ENCODE results near the gene STYXL1.
"Not testable (repeated sequence)": the region's sequence is repeated elsewhere in the genome, so short reads cannot be mapped to it uniquely, and the experiment has no call there.

The STYXL1 gene

GRCh38 chr7:76066716-76067503 is 19.1 kb upstream of the STYXL1 start:
- DNase-seq (ENCODE audit: low read depth in 2 of 2, low spot score in 1 of 2), result no peak

DNA sequence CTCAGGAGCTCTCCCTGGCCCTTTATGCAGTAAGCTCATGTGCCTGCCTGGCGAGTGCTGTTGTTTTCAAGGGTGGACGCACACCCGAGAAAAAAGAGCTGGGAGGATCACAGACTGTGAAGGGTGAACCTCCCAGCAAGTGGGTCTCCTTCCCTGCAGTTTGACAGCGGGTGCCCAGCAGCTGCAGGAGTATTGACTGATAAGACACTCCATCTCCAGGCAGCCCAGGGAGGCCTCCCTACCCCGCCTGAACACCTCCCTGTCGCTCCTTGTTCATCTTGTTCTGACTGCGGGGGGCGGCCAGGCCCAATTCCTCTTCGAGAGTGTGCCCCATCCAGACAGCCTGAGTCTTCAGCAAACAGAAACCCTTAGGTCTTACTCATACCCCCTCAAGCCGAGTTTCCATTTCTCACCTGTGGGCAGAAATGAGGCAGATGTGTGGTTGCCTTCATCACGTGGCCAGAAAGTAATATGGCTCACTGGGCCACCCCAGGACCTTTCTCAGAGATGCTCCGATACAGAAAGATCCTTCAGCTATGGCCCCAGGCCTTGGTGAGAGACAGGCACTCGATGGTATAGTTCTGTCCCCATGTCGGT is 17.3 kb upstream of the STYXL1 start:
- no peak for DNase-seq (ENCODE audit: low read depth in 2 of 2, low spot score in 1 of 2)

DNA sequence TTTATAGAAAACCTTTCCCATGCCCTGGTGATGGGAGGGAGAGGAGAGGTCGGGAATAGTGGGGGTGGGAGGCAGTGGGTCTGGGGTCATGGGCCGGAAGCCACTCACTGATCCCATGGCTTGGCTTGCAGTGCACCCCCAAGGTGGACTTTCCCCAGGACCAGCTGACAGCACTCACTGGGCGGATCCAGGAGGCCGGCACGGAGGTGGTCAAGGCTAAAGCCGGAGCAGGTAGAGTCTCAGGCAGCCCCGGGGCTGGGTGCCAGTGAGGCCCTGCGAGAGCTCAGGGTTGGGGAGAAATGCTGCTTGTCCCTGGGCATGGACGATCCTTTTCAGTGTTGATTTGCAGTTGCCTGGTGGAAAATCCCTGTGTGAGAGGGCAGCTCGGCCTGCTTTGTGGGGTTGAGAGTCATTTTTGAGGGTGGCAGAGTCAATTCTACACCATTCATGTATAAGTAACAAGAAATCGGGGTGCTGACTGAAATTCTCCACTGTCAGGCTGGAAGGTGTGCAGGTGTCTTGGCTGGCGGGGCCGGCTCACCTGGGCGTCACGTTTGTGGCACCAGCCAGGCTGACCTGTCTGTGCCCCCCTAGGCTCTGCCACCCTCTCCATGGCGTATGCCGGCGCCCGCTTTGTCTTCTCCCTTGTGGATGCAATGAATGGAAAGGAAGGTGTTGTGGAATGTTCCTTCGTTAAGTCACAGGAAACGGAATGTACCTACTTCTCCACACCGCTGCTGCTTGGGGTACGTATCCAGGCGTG is 16.6 kb upstream of the STYXL1 start:
- no peak for DNase-seq (ENCODE audit: low read depth in 2 of 2, low spot score in 1 of 2)

- DNase-seq (ENCODE audit: low read depth in 2 of 2, low spot score in 1 of 2), result no peak
Measured at GRCh38 chr7:76063525-76063924, 15.7 kb upstream of the STYXL1 start.

DNA sequence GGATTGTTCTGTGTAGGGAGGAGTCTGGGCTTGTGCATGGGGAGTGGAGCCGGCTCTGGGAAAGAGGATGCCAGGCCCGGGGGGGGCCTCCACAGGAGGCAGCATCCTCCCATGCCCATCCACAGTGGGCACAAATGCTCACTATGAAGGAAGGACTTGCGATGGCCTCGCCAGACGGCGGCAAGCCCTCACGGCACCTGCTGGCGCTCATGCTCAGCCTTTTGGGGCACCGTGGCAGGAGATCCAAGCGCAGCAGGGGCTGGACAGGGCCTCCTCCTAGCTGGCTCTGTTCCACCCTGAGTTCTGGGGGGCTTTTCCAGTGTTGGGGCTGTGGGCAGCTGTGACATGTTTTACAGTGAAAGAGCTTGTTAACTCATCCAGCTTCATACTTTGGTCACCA is 15.3 kb upstream of the STYXL1 start:
- no peak for DNase-seq (ENCODE audit: low read depth in 2 of 2, low spot score in 1 of 2)

GRCh38 chr7:76062254-76062653 is 14.5 kb upstream of the STYXL1 start:
- no peak for DNase-seq (ENCODE audit: low read depth in 2 of 2, low spot score in 1 of 2)

DNA sequence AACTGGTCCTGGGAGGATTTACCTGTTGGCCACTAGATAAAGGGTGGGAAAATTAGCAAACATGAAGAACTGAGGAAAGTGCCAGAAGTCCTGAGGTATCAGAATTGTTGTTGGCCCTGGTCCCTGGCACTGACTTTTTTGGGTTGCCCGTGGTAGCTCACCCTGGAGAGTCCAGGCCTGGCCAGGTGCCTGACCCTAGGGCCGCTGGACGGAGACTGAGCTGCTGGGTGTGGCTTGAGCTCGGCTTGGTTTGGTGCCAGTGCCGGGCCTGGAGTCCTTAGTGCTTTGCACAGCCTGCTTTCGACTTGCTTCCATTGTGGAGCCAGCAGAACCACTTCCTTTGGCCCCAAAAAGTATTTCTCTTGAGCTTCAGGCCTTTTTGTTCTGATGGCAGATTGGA is 13.0 kb upstream of the STYXL1 start:
- no peak for DNase-seq (ENCODE audit: low read depth in 2 of 2, low spot score in 1 of 2)

GRCh38 chr7:76058745-76059144 is 10.9 kb upstream of the STYXL1 start:
- not testable (repeated sequence) for DNase-seq (ENCODE audit: low read depth in 2 of 2, low spot score in 1 of 2)

DNA sequence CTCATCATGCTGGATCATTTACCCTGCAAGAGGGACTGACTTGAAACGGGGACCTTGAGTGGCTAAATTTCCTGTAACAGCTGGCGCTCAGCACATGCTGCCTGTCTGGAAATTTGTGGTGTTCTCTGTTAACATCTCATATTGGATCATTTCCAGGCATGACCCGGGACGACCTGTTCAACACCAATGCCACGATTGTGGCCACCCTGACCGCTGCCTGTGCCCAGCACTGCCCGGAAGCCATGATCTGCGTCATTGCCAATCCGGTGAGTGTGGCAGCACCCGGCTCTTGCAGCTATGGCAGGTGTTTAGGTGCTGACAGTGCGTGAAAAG is 10.0 kb upstream of the STYXL1 start:
- no peak for DNase-seq (ENCODE audit: low read depth in 2 of 2, low spot score in 1 of 2)

- no peak for DNase-seq (ENCODE audit: low read depth in 2 of 2, low spot score in 1 of 2)
Measured at GRCh38 chr7:76057103-76057812, 9.5 kb upstream of the STYXL1 start.

DNA sequence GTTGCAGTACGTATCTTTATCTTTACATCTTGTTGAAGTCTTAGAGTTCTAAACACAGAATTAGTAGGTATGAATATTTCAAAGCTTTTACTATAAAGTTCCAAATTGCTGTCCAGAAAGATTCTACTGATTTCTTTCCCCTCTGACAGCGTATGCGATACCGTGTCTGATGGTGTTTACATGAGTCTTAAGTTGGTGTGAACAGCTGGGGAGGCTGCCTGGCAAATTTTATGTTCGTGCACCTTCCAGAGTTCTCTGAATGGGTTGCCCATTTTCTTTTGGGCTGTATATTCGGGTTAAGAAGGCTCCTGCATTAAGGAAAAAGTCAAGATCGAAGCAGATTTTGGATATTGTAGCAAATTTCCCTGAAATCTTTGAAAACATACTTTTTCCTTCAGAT is 8.4 kb upstream of the STYXL1 start:
- no peak for DNase-seq (ENCODE audit: low read depth in 2 of 2, low spot score in 1 of 2)

DNA sequence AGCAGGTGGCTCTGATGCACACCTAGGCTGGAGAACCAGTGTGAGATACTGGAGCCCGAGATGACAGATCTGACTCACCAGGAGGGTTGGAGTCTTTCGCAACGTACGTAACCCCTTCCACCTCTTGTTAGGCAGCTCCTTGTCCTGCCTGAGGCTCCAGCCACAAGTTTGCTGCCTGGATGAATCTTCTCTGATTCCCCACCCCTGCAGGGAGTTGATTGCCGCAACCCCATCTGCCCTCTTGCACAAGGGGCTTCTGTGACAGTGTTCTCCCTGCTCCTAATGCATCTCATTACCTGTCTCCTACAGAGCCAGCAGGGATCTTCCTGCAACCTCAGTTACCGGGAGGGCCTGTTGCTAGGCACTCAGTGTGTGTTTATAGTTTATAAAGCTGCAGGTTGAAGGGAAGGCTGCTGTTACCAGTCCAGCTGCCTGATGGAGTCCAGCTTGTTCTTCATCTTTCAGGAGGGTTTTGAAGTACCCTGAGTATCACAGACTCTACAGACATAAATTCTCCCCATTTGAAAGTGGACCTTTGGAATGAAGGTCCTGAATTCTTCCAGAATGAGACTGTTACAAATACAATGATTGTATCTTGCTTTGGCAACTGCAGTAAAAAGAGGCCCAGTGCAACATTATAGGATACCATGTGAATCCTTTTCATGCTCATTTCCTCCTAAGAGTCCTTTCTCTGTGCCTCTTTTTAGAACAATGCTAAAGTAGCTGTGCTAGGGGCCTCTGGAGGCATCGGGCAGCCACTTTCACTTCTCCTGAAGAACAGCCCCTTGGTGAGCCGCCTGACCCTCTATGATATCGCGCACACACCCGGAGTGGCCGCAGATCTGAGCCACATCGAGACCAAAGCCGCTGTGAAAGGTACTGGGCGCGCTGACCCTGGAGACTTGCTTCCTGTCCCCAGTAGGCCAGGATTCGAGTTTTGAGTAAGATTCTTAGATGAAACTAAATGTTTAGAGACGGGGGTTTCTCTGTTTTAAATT is 6.6 kb upstream of the STYXL1 start:
- no peak for DNase-seq (ENCODE audit: low read depth in 2 of 2, low spot score in 1 of 2)

DNA sequence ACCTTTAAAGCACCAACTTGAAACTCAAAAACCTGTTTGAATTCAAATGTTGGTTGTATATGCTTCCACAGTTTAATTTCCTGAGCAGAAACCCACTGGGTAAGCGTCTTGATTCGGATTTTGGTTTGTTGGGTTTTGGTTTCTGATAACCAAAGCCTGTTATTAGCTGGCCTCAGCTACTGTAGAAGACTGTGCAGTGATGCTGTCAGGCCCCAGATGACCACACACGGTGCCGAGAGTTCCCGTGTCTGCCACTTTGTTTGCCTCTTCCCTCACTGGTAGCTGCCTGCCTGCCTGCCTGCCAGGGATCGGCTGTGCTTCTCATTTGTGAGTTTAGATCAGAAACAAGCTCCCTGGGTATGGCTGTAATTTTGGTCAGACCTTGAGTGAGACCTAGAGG is 5.7 kb upstream of the STYXL1 start:
- no peak for DNase-seq (ENCODE audit: low read depth in 2 of 2, low spot score in 1 of 2)

- not testable (repeated sequence) for DNase-seq (ENCODE audit: low read depth in 2 of 2, low spot score in 1 of 2)
Measured at GRCh38 chr7:76052681-76053080, 4.9 kb upstream of the STYXL1 start.

DNA sequence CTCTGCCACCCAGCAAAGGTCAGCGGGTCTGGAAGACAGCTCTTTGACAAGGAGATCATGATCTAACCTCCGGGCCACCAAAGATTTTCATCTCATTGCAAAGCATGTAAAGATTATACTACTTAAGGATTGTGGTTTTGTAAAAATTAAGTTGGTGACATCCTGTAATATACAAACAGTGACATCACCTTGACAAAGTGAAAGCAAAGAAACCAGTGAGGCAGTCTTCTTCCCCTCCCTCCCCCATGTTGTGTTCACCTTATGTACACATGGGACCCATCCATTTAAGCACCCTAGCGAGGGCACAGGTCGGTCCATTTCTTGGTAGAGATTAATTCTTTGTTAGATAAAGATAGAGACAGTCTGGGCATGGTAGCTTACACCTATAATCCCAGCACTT is 4.0 kb upstream of the STYXL1 start:
- DNase-seq (ENCODE audit: low read depth in 2 of 2, low spot score in 1 of 2), result no peak

- DNase-seq (ENCODE audit: low read depth in 2 of 2, low spot score in 1 of 2), result no peak
Measured at GRCh38 chr7:76050545-76050944, 2.7 kb upstream of the STYXL1 start.

DNA sequence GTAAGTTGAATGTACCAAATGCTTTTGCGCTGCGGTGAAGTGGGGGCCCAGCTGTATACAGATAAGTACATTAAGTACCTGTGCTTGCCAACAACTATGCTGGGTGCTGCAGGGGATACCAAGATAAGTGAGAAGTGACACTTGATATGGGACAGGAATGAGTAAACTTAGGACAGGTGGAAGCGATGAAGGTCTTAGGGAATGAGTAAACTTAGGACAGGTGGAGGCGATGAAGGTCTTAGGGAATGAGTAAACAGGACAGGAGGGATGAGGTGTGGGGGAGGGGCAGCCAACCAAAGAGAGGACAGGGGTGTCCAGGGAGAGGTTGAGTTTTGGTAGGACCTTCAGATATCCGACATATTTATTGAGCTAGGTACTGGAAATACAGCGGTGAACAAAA is 1.5 kb upstream of the STYXL1 start:
- no peak for DNase-seq (ENCODE audit: low read depth in 2 of 2, low spot score in 1 of 2)

- no peak for DNase-seq (ENCODE audit: low read depth in 2 of 2, low spot score in 1 of 2)
Measured at GRCh38 chr7:76048668-76048988, 828 bp upstream of the STYXL1 start.

- no peak for DNase-seq (ENCODE audit: low read depth in 2 of 2, low spot score in 1 of 2)
Measured at GRCh38 chr7:76047305-76047810, 442 bp downstream of the STYXL1 start.

- no peak for DNase-seq (ENCODE audit: low read depth in 2 of 2, low spot score in 1 of 2)
Measured at GRCh38 chr7:76044375-76044865, 3.4 kb downstream of the STYXL1 start.

Measured in stimulated activated CD8-positive, alpha-beta memory T cell treated with anti-CD3 and anti-CD28 coated beads, Interleukin-4, amount 100 ng/mL, for 4 hours (primary cell).